Muscle of back (tissue), 13 donors: ENCODE data around the gene RBMX2. TPM values are rescaled to one million over a fixed set of nuclear protein-coding genes. Genes with fewer than 3 reads are reported as not detected.
"Not testable (repeated sequence)": the region's sequence is repeated elsewhere in the genome, so short reads cannot be mapped to it uniquely, and the experiment has no call there.

Experiments
- DNase-seq, 3 donors: peaks; one replicate each; pipeline versions ENCODE4 v3.0.0 to v3.0.0-alpha.2; 2013
- long read RNA-seq, 9 donors: transcript quantifications; one replicate each; lab custom pipeline, GENCODE V29; 2026
- polyA plus RNA-seq, 10 donors: library from polyadenylated mRNA; unstranded; fragments of 120-200 nt; gene quantifications; one replicate each; pipeline ENCODE4 v1.2.1, GENCODE V29; 2013; ENCODE audit not compliant: insufficient read length in 10 of 10

RBMX2 gene, protein sequence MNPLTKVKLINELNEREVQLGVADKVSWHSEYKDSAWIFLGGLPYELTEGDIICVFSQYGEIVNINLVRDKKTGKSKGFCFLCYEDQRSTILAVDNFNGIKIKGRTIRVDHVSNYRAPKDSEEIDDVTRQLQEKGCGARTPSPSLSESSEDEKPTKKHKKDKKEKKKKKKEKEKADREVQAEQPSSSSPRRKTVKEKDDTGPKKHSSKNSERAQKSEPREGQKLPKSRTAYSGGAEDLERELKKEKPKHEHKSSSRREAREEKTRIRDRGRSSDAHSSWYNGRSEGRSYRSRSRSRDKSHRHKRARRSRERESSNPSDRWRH
- polyA plus RNA-seq = 10 to 100 TPM; 19.1 to 23.6 (median 21.1) TPM
- long read RNA-seq, donor 1, transcript RBMX2-201 (6 exons, 1,528 nt) = major isoform, 6 of 18 reads
- long read RNA-seq, donor 1, partial matches to known transcripts = 7 of 18 reads
- long read RNA-seq, donor 1, other reads (novel, unspliced or antisense) = 0 of 18 reads
- long read RNA-seq, donor 2, partial matches to known transcripts = 0 of 3 reads
- long read RNA-seq, donor 2, other reads (novel, unspliced or antisense) = 0 of 3 reads
- long read RNA-seq, donor 3 = 0 reads
- long read RNA-seq, donor 4, transcript RBMX2-201 (6 exons, 1,528 nt) = major isoform, 7 of 7 reads
- long read RNA-seq, donor 4, partial matches to known transcripts = 0 of 7 reads
- long read RNA-seq, donor 4, other reads (novel, unspliced or antisense) = 0 of 7 reads
- long read RNA-seq, donor 5, partial matches to known transcripts = 11 of 16 reads
- long read RNA-seq, donor 5, other reads (novel, unspliced or antisense) = 0 of 16 reads
- long read RNA-seq, donor 6, transcript RBMX2-201 (6 exons, 1,528 nt) = major isoform, 5 of 27 reads
- long read RNA-seq, donor 6, partial matches to known transcripts = 18 of 27 reads
- long read RNA-seq, donor 6, other reads (novel, unspliced or antisense) = 0 of 27 reads
- long read RNA-seq, donor 7, partial matches to known transcripts = 11 of 17 reads
- long read RNA-seq, donor 7, other reads (novel, unspliced or antisense) = 0 of 17 reads
- long read RNA-seq, donor 8, partial matches to known transcripts = 9 of 17 reads
- long read RNA-seq, donor 8, other reads (novel, unspliced or antisense) = 0 of 17 reads
- long read RNA-seq, donor 9, partial matches to known transcripts = 0 of 2 reads
- long read RNA-seq, donor 9, other reads (novel, unspliced or antisense) = 0 of 2 reads

DNA sequence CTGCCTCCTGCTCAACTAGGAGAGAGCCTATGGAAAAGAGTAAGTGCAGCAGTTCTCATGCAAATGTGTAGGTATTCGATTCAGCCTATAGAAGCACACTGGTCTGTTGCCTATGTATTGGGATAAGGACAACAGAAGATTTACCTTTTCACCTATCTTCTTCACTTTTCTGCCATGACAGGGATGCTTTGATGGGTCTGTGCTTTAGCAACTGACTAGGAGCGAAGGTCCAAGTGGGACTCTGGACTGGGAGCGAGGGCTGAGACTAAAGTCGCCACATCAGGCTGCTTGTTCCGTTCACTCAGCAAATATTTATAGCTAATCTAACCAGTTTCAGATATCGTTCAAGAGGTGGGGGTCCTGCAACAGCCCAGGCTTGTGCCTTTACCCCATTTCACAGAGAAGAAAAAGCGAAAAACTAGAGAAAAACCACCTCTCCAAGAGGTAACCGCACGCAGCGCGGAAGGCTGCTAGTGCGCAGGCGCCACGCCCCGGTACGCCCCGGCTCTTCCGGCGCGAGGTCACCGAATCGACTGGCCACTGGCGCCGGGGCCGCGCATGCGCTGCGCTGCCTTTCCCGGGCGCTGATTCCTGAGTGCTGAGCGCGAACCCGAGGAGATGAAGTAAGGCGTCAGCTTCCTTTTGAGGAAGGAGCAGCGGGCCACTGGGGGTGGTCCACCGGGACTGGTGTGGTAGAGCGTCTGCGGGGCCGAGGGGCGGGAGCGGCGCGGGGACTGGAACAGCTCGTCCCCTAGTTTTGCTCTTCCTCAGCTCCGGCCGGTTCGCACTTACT lies at the start of gene RBMX2:
Gene RBMX2, plus strand, starts transcription at position 573 of the 793 bp plus-strand sequence. Its CDS starts 46 bp downstream, at position 619.
- DNase-seq = peak; percentile 67 to 88 (median 85)

DNA sequence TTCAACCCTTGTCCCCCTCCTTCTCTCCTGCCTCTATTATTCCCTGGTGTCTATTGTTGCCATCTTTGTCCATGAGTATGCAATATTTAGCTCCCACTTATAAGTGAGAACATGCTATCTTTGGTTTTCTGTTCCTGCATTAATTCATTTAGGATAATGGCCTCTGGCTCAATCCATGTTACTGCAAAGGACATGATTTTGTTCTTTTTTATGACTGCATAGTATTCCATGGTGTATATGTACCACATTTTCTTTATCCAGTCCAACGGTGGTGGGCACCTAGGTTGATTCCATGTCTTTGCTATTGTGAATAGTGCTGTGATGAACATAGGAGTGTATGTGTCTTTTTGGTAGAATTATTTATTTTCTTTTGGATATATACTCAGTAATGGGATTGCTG lies 49.7 kb upstream of the RBMX2 start:
- DNase-seq = not testable (repeated sequence)

DNA sequence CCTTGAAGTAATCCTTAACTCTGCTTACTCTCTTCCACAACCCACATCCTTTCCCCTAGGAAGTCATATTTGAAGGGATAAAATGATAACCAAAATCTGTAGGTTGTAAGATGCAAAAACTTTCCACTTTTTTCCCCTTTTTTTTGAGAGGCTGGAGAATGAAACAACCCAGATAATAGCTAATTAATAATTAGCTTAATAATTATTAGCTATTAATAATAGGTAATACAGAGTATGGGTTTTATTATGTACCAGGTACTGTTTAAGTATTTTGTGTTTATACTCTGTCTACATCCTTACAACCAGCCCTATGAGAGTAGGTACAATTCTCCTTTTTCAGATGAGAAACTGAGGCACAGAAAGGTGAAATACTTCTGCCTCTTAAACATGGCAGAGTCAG lies 25.7 kb upstream of the RBMX2 start:
- DNase-seq = no peak

DNA sequence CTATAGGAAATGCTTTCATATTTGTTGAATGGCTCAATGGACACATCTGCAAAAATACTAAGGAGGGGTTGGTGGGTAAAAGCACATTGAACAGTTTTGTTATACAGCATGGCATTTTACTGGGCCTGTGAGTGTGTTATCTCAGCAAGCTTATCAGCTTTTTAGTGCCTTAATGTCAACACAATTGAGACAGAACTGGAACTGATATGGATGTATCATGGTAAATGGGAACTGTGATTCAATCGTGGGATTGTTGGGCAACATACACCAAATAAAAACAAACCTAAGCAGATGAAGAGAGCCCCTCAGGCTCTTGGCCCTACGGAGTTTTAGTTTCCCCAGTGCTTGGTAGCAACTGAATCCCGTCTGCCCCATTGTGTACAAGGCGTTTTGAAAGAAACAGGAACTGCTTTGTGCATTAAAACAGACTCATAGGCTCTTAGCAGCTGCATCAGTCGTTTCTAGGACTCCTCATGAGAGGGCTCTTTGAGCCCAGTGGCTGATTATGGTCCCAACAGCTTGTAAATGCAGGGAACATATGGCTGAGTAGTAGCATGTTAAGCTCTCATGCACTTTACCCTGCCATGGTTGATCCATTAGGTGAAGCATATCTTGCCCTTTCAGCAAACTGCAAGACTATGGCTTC lies 23.6 kb upstream of the RBMX2 start:
- DNase-seq = no peak

DNA sequence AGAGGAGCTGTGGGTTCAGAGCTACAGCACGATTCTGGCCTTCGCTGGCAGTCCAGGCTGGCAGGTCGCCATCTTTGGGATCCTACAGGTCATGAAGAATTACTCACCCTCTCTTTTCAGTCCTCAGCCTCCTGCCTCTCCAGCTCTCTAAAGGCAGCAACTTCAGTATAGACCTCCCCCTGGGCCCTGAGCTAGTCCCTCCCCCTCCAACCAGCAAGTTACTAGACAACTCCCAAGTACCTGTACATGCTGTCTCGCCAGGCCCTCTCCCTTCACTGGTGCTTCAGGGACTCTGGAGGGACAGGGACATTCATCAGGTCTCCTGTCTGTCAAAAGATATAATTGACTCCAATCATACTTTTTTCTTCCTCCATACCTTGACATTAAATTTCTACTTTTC lies 16.3 kb upstream of the RBMX2 start, which contains the start of gene GPR119:
Gene GPR119, minus strand, starts transcription at position 155 of the 400 bp plus-strand sequence. CDS start 227 bp downstream, outside the sequence.
- DNase-seq = no peak

DNA sequence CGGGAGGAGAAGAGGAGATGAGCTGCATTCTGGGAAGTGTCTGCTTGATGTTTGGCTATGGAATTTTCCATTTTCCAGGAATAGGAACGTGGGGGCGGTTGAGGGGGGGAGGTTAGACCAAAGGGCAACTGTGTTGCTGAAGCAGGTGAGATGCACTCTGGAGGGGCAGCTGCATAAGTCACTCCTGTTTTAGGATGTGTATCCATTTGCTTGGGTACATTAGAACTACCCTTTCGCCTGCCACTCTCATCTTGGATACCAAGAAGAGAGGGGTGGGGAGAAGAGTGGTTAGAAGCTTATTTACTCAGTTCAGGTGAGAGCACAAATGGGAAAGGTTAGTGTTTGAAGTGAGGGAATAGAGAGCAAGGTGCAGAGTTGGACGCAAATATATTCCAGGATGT lies 15.4 kb upstream of the RBMX2 start:
- DNase-seq = no peak

DNA sequence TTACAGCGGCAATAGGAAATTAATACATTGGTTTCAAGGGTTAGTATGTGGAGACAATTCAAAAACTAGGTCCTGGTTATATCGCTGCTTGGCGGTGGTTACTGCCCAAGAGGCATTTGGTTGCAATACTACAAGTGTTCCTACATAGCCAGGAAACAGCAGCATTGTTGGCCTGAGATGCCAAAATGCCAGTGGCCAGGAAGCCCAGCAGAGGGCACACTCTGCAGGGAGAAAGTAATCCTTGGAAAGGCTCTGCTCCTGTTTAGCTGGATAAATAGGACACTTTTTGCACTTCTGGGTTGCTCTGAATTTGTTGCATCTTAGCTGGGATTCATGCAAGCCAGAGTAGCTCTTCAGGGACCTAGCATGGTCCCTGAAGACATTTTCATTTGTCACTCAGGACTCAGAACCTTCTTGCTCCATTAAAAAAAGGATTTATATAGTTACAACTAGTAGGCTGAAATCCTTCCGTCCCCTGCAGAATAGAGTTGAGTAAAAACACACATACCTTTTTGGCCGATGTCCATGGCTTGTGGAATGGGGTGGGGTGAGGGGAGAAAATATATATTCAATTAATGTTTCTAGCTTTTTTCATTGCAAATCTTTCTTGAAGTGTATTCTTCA lies 8.2 kb upstream of the RBMX2 start:
- DNase-seq = peak; percentile 6 to 30 (median 19)

DNA sequence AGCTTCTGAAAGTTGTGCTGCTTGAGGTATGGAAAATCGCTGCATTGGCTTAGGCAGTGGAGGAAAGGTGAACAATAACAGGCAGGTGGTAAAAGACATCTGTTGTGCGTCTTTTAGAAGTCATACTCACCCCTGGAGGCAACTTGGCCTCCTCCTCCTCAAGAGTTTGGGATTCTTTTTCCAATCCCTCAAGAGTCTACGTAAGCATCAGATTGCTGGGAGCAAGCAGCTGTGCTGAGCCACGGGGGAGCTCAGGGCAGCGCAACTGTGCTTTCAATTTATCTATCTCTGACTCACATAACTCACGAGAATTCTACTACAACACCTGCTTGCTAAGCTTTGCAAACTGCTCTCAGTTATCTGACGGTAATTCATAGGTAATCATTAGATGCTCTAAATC lies 6.4 kb upstream of the RBMX2 start:
- no peak for DNase-seq

DNA sequence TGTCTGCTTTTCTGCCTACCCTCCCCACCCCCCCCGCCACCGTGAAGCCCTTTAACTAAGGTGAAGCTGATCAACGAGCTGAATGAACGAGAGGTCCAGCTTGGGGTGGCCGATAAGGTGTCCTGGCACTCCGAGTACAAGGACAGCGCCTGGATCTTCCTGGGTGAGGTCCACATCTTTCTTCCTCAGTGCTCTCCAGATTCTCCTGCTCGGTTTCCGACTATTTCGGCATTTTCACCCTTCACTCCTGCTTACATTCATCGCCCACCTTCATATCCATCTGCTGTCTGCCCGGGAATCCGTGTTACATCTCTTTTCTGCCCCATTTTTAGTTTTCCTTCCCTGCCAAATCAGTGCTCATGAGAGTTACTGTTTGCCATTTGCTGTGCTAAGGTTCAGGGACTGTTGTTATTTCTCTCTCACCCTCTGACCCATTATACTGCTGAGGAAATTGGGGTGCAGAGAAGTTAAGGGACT lies 459 bp downstream of the RBMX2 start:
- no peak for DNase-seq

DNA sequence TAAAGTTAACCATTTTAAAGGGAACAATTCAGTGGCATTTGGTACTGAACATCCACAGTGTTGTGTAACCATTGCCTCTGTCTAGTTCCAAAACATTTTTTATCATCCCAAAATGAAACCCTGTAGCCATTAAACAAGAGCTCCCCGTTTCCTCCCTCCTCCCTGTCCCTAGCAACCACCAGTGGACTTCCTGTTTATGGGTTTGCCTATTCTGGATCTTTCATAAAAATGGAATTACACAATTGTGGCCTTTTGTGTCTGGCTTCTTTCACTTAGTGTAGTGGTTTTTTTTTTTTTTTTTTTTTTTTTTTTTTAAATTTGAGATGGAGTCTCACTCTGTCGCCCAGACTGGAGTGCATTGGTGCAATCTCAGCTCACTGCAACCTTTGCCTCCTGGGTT lies 11.6 kb downstream of the RBMX2 start:
- DNase-seq = no peak

DNA sequence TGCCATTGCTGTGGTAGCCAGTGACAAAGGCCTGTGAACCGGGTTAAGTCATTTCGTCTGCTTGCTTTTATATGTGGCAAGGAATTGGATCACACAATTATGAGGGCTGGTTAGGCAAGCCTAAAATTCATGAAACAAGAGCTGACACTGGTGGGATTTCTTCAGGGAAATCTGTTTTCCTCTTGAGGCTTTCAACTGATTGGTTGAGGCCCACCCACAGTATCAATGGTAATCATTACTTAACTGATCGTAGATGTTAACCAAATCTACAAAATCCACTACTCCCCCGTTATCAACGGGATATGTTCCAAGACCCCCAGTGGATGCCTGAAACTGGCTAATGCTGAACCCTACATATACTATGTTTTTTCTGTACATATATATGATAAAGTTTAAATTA lies 13.0 kb downstream of the RBMX2 start:
- DNase-seq = no peak

DNA sequence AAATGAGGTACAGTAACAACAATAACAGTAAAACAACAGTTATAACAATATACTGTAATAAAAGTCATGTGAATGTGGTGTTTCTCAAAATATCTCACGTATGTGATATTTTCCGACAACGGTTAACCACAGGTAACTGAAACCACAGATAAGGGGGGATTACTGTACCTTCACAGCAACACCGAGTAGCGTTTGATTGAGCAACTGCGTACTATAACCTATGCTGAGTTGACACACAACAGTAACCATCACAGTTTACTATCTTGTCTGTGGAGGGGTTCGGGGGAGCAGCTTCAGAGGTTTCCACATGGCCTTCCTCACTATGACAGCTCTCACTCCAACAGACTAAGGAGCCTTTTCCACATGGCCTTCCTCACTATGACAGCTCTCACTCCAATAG lies 13.4 kb downstream of the RBMX2 start:
- DNase-seq = no peak

DNA sequence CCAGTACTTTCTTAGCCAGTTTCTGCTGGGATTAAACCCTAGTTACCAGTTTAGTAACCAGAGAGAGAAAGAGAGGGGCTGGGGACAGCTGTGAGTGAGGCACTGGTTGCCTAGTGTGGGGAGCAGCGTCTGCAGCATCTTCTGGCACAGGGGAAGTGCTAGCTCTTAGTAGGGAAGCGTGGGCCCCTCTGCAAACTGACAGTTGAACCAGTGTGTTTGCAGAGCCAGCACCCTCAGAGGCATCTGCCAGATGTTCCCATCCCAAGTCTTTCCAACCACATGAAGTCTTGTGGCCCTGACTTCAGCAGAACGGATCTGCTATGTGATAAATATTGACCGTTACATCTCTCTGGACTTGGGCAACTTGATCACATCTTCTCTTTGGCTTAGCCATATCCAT lies 15.0 kb downstream of the RBMX2 start:
- no peak for DNase-seq

DNA sequence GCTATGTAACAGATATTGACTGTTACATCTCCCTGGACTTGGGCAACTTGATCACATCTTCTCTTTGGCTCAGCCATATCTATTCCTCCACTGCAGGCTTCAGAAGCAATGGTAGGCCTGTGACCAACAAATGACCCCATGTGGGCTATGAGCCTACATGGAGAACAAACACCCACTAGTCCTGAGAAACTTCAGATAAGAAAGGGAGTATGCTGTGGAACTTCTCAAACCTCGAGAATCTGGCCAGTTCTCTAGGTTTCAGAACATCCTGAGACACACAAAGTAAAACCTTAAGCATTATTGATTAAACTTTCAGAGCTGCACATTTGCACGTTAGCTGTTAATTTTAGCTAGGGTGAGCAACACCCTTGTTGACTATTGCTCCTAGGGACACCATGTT lies 16.3 kb downstream of the RBMX2 start:
- no peak for DNase-seq

DNA sequence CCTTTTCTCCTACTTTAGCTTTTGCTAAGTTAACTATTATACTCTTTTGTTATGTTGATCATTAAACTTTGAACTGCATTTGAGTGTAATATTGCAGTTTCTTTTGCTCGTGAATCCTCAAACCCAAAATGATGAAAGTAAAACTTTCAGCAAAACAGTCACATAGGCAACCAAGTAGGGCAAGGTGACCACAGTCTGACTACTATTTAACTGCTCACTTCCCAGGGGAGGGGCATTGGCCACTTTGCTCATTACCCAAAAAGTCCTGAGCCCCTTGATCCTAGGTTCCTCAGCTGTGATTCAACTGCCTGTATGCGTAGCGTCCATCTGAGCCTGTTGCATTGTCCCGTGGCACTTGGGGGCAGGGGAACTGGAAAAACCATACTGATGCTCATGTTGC lies 17.0 kb downstream of the RBMX2 start:
- no peak for DNase-seq

DNA sequence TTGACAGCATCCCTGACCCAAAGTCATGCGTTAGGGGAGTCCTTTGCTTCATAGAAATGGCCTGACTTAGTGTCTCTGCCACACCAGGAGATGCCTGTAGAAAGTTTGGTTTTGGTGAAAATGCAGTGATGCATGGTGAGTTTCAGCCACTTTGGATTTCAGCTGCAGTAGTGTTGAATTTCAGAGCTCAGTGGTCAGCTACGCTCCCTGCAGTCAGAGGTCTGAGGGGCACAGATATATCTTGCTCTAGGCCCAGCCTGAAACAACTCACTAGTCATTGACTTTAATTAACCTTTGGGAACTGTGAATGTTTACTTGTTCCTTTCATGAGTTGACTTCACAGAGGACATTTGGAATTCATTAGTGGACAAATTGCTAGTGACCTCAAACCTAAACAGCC lies 17.5 kb downstream of the RBMX2 start:
- no peak for DNase-seq

DNA sequence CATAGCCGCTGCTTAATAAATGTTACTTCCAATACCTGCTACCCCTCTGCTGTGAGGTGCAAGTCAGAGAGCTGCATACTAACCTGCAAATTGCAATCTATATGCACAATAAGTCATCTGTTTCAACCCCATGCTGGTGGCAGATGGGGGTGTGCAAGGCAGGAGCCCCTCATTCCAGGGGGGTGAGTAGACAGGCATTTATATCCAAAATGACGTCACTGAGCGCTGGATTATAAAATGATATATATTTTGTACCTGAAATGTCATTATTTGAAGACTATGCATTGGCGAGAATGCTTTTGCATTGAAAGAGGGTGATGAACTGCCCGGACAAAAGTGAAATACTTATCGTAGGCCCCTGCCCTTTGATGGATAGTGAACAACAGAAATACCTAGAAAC lies 24.7 kb downstream of the RBMX2 start:
- no peak for DNase-seq

DNA sequence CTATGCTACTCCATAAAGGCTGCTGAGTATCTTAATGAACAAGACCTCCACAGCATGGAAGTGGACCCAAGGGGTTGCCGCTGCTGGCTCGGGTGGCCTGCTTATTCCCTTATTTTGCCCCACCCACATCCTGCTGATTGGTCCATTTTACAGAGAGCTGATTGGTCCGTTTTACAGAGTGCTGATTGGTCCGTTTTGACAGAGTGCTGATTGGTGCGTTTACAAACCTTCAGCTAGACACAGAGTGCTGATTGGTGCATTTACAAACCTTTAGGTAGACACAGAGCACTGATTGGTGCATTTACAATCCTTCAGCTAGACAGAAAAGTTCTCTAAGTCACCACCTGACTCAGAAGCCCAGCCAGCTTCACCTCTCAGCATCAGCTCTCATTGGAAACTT lies 27.4 kb downstream of the RBMX2 start:
- DNase-seq = not testable (repeated sequence)

DNA sequence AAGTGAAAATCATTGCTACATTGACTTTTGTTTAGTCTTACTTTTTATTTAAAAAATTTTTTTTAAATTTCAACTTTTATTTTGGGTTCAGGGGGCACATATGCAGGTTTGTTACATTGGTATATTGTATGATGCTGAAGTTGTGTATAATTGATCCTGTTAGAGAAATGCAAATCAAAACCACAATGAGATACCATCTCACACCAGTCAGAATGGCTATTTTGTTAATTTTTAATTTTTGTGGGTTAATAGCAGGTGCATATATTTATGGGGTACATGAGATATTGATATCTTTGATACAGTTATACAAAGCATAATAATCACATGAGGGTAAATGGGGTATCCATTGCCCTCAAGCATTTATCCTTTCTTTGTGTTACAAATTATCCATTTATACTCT lies 34.1 kb downstream of the RBMX2 start:
- no peak for DNase-seq

DNA sequence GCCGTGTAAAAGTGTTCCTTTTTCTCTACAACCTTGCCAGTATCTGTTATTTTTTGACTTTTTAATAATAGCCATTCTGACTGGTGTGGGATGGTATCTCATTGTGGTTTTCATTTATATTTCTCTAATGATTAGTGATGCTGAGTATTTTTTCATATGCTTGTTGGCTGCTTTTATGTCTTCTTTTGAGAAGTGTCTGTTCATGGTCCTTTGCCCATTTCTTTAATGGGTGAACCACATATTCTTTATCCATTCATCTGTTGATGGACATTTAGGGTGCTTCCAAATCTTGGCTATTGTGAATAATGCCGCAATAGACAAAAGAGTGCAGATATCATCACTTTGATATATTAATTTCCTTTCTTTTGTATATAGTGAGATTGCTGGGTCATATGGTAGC lies 36.2 kb downstream of the RBMX2 start:
- not testable (repeated sequence) for DNase-seq
